Parathyroid adenoma (tissue), 2 donors: Measurements from ENCODE around the gene CHM.

Experiments
- H2AFZ ChIP-seq: fragments of 300-600 bp; sonication (generic); one replicate; pipeline ENCODE4 v1.7.0; 2017; ENCODE audit warnings: antibody characterized with exemption, mild to moderate bottlenecking
- H3K27ac ChIP-seq: fragments of 300-600 bp; sonication (generic); one replicate; pipeline ENCODE4 v1.7.0; 2017
- H3K27me3 ChIP-seq: fragments of 300-600 bp; sonication (generic); one replicate; pipeline ENCODE4 v1.7.0; 2017; ENCODE audit warnings: low read length; ENCODE audit not compliant: control insufficient read depth, insufficient read depth
- H3K36me3 ChIP-seq: fragments of 300-600 bp; sonication (generic); one replicate; pipeline ENCODE4 v1.7.0; 2017; ENCODE audit warnings: low read length; ENCODE audit not compliant: control insufficient read depth, insufficient read depth
- H3K4me1 ChIP-seq: fragments of 300-600 bp; sonication (generic); one replicate; pipeline ENCODE4 v1.7.0; 2017; ENCODE audit warnings: control low read depth
- H3K4me2 ChIP-seq: fragments of 300-600 bp; sonication (generic); one replicate; pipeline ENCODE4 v1.7.0; 2017; ENCODE audit warnings: low read length
- H3K4me3 ChIP-seq: fragments of 300-600 bp; sonication (generic); one replicate; pipeline ENCODE4 v1.7.0; 2017; ENCODE audit warnings: low read depth, low read length
- H3K79me2 ChIP-seq: fragments of 300-600 bp; sonication (generic); one replicate; pipeline ENCODE4 v1.7.0; 2017; ENCODE audit warnings: control low read depth
- H3K9ac ChIP-seq: fragments of 300-600 bp; sonication (generic); one replicate; pipeline ENCODE4 v1.7.0; 2017; ENCODE audit warnings: mild to moderate bottlenecking
- H3K9me3 ChIP-seq: fragments of 300-600 bp; sonication (generic); one replicate; pipeline ENCODE4 v1.7.0; 2017; ENCODE audit warnings: low read length; ENCODE audit not compliant: control insufficient read depth
- TF ChIP-seq, protein P1 (sequence below): fragments of 300-600 bp; sonication (generic); IDR thresholded peaks from one replicate; pipeline ENCODE4 v1.7.0; 2017; ENCODE audit warnings: antibody characterized with exemption, mild to moderate bottlenecking
- donor health status: primary hyperparathyroidism.

The CHM gene

DNA sequence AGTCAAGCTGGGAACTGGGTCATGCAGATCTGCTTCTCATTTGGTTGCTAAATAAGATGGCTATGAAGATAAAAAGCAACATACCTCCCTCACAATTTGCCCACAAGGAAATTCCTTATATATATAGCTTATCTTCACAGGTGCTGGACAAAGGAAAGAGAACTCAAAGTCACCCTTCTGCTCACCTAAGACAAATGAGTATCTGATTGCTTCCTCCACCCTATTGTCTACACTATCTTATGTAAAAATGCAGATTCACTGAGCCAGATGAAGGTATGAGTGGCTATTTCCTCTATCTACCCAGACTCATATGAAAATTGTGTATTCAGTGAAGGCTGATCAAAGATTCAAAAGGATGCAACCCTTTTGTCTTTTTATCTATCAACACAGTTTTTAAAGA, 50.8 kb downstream of the CHM start:
- peaks cover 6% of the 10 kb centered on the region for H3K79me2 ChIP-seq
- TF ChIP-seq, protein P1, sequence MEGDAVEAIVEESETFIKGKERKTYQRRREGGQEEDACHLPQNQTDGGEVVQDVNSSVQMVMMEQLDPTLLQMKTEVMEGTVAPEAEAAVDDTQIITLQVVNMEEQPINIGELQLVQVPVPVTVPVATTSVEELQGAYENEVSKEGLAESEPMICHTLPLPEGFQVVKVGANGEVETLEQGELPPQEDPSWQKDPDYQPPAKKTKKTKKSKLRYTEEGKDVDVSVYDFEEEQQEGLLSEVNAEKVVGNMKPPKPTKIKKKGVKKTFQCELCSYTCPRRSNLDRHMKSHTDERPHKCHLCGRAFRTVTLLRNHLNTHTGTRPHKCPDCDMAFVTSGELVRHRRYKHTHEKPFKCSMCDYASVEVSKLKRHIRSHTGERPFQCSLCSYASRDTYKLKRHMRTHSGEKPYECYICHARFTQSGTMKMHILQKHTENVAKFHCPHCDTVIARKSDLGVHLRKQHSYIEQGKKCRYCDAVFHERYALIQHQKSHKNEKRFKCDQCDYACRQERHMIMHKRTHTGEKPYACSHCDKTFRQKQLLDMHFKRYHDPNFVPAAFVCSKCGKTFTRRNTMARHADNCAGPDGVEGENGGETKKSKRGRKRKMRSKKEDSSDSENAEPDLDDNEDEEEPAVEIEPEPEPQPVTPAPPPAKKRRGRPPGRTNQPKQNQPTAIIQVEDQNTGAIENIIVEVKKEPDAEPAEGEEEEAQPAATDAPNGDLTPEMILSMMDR: no peak
- H2AFZ ChIP-seq: no peak overlapping the region
- no peak overlapping the region for H3K27ac ChIP-seq
- H3K27me3 ChIP-seq: no peaks in the 10 kb centered on the region
- H3K4me2 ChIP-seq: no peak overlapping the region
- no peak overlapping the region for H3K9ac ChIP-seq
- no peaks in the 10 kb centered on the region for H3K36me3 ChIP-seq
- no peaks in the 10 kb centered on the region for H3K9me3 ChIP-seq
- H3K4me1 ChIP-seq: peaks cover 8% of the 10 kb centered on the region
- H3K4me3 ChIP-seq: no peak overlapping the region

DNA sequence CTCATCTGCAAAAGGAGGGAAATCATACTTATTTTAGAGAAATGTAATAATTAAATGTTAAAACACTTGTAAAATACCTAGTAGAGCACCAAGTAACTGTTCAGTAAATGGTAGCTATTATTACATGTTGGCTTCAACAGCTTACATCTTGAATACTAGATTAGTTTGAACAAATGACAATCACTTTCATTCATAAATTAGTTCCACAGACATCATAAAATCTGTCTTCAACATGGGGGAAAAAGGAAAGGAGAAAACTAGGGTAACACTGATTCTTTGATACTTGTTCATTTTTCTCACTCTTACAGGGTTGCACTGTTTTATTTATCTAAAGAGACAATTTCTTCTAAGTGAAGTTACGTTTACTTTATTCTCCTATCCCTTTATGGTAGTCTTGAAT, 51.7 kb downstream of the CHM start:
- Histone ChIP-seq H3K9me3 (no peaks in the 10 kb centered on the region), H3K27ac (no peak overlapping the region), H3K4me1 (peaks cover 8% of the 10 kb centered on the region), H3K27me3 (no peaks in the 10 kb centered on the region), H3K9ac (no peak overlapping the region), H3K4me2 (no peak overlapping the region), H3K36me3 (no peaks in the 10 kb centered on the region), H3K4me3 (no peak overlapping the region), H3K79me2 (peaks cover 6% of the 10 kb centered on the region), H2AFZ (no peak overlapping the region)
- TF ChIP-seq, protein P1: no peak

DNA sequence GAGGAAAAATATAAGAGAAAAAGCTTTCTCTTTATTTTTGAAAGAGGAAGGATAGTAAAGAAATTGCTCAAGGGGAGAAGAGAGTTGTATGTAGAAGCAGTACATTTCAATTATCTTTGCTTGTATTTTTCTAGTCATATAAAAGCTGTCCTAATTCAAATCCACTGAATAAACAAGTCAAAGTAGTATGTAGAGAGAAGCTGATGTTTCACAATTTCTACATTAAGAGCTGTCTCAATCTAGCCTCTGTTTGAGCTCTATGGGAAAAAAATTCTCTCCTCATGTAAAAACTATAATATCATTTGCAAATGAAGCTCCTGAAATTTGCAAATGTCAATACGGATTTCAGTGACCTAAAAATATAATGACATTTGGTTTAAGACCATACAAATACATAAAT, 52.6 kb downstream of the CHM start:
- Histone ChIP-seq H3K27me3 (no peaks in the 10 kb centered on the region), H3K4me2 (no peak overlapping the region), H3K9ac (no peak overlapping the region), H3K4me1 (peaks cover 8% of the 10 kb centered on the region), H3K27ac (no peak overlapping the region), H3K4me3 (no peak overlapping the region), H3K36me3 (no peaks in the 10 kb centered on the region), H2AFZ (no peak overlapping the region), H3K9me3 (no peaks in the 10 kb centered on the region), H3K79me2 (peaks cover 6% of the 10 kb centered on the region)
- TF ChIP-seq, protein P1: no peak

DNA sequence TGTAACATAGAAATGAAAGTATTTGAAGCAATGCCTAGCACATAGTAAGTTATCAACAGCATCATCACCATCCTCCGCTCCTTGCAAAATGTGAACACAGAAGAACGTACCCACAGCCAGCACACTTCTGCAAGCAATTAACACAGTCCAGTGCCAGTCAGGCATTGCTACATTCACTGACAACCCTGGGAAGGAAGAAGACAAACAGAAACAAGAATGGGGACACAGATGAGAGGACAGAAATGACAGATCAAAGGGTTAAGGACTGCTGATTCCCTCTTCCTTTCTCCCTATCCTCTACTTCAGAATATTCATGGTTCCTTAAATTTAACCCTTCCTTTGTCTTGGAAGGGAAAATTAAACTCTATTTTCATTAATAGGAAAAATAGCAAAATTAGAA, 53.1 kb downstream of the CHM start:
- Histone ChIP-seq H2AFZ (no peak overlapping the region), H3K79me2 (peaks cover 6% of the 10 kb centered on the region), H3K4me2 (no peak overlapping the region), H3K4me3 (no peak overlapping the region), H3K9ac (no peak overlapping the region), H3K27me3 (no peaks in the 10 kb centered on the region), H3K36me3 (no peaks in the 10 kb centered on the region), H3K9me3 (no peaks in the 10 kb centered on the region), H3K27ac (no peak overlapping the region), H3K4me1 (peaks cover 8% of the 10 kb centered on the region)
- TF ChIP-seq, protein P1: no peak

DNA sequence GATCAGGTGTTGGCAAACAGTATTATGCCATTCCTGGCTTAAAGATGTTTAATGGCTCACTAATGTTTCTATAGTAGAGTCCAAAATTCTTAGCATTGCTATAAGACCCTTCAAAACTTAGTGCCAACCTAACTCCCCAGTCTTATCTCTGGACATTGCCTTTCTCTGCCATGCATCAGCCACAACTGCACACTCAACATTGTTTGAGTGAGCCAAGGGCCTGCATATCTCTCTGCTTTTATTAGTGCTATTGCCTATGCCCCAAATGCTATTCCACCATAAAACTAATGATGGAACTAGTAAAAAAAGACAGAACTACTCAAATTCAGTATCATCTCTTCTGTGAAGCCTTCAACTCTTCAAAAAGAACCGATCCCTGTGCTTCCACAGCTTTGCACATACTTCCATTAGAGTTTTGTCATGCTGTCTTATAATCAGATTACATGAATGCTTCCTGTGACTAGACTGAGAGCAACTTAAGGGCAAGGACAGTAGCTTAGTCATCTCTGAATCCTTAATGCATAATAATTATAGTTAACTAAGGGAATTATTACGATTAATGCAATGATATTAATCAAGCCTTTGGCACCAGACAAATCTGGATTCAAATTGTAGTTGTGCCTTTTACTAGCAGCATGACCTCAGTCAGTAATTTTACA, 53.7 kb downstream of the CHM start:
- no peak overlapping the region for H3K4me3 ChIP-seq
- H3K4me1 ChIP-seq: peaks cover 8% of the 10 kb centered on the region
- peaks cover 6% of the 10 kb centered on the region for H3K79me2 ChIP-seq
- H3K27ac ChIP-seq: no peak overlapping the region
- no peak overlapping the region for H2AFZ ChIP-seq
- TF ChIP-seq, protein P1: no peak
- no peaks in the 10 kb centered on the region for H3K36me3 ChIP-seq
- H3K27me3 ChIP-seq: no peaks in the 10 kb centered on the region
- H3K9me3 ChIP-seq: no peaks in the 10 kb centered on the region
- no peak overlapping the region for H3K4me2 ChIP-seq
- no peak overlapping the region for H3K9ac ChIP-seq
